ENCODE measurements around the gene PRKG1. TPM values are rescaled to one million over a fixed set of nuclear protein-coding genes. Genes with fewer than 3 reads are reported as not detected.

The PRKG1 gene
- total and polyA plus RNA-seq, 2 of the 8 experiments (the other 6 are each of a cell fraction or from before 2014, with no cell fraction given): 4.2 to 15.2 TPM

GRCh38 chr10:51419196-51420093 is 345.2 kb downstream of the PRKG1 start (continued):
- no peak for TF ChIP-seq EZH2 (IDR thresholded peaks at IDR 0.05; ENCODE audit: low read depth, low read length, severe bottlenecking)

All from H1 (cell line).